ENCODE measurements around the gene MRPL22.

DNA sequence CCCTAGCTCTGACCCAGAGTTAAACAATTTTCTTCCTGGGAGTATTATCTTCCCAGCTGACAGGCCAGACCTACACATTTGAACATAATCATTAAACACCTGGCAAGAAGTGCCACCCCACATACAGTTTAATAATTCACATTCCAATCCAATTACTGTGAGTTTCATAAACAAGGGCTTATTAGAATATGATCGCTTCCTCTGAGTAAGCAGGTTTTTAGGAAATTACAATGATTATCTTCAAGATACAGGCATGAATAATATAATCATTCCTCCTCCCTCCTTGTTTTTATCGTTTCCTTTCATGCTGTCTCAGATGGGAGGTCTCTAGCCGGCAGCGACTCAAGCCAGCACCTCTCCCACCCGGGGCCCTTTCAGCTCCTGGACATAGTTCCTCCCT lies 56.9 kb downstream of the MRPL22 start:
- TF ChIP-seq, protein P1, sequence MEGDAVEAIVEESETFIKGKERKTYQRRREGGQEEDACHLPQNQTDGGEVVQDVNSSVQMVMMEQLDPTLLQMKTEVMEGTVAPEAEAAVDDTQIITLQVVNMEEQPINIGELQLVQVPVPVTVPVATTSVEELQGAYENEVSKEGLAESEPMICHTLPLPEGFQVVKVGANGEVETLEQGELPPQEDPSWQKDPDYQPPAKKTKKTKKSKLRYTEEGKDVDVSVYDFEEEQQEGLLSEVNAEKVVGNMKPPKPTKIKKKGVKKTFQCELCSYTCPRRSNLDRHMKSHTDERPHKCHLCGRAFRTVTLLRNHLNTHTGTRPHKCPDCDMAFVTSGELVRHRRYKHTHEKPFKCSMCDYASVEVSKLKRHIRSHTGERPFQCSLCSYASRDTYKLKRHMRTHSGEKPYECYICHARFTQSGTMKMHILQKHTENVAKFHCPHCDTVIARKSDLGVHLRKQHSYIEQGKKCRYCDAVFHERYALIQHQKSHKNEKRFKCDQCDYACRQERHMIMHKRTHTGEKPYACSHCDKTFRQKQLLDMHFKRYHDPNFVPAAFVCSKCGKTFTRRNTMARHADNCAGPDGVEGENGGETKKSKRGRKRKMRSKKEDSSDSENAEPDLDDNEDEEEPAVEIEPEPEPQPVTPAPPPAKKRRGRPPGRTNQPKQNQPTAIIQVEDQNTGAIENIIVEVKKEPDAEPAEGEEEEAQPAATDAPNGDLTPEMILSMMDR (IDR thresholded peaks at IDR 0.05): no peak
- TF ChIP-seq POLR2A (IDR thresholded peaks at IDR 0.05) (no peak), EP300 (IDR thresholded peaks at IDR 0.05) (no peak)

All from tibial nerve (tissue), 4 donors.